ENCODE measurements around the gene ATAD3B.
"Not testable (repeated sequence)": the region's sequence is repeated elsewhere in the genome, so short reads cannot be mapped to it uniquely, and the experiment has no call there.

The ATAD3B gene

GRCh38 chr1:1434131-1434823 is 37.3 kb upstream of the ATAD3B start:
- no peak for DNase-seq

GRCh38 chr1:1434824-1435105 is 36.8 kb upstream of the ATAD3B start:
- DNase-seq = no peak

GRCh38 chr1:1435106-1435903 is 36.3 kb upstream of the ATAD3B start, which contains the start of gene VWA1:
TSS of gene VWA1 (plus strand) at chr1:1435690. CDS start at chr1:1435749, 59 bp downstream.
- peak; percentile 79 for DNase-seq

DNA sequence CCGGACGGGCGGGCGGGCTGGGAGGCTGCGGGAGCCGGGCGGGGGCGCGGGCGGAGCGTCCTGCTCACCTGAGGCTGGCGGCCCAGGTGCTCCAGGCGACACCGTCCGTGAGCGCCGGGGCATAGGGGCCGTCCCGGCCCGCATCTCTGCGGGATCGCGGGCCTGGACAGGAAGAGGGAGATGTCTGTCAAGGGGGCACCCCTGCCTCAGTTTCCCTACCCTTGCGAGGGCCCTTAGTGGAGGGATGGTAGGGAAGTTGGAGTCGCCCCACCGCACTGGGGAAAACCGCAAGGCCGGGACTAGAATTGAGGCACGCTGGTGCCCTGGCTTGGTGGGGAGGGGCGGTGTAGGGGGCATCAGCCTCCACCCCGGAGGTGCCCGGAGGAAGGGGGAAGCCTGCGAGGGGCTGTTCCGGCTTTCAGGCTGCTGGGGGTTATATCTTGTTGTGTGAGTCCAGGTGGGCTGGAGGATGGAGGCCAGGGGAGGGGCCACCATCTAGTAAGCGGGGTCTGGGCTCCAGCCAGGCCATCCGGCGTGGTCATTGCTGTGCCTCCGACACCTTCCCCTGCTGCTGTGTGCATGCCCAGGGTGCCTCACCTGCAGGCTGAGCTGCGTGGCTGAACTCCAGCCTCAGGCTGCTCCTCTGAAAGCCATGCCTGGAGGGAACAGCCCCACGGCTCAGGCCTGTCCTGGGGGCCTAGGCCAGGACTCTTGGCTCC is 35.5 kb upstream of the ATAD3B start:
- no peak for DNase-seq

DNA sequence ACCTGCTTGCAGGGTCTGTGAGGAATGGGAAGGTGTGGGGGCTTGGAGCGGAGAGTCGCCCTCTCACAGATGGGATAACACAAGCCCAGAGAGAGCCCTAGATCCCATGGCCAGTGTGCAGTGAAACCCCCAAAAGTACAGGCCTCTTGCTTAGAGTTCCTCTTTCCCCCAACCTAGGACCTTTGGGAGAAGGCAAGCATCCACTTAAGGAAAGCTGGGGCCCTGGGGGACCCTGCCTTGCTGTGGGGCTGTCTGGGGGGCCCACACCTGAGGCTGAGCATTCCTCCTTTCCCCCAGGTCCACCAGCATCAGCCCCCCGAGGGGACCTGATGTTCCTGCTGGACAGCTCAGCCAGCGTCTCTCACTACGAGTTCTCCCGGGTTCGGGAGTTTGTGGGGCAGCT is 34.9 kb upstream of the ATAD3B start:
- no peak for DNase-seq

DNA sequence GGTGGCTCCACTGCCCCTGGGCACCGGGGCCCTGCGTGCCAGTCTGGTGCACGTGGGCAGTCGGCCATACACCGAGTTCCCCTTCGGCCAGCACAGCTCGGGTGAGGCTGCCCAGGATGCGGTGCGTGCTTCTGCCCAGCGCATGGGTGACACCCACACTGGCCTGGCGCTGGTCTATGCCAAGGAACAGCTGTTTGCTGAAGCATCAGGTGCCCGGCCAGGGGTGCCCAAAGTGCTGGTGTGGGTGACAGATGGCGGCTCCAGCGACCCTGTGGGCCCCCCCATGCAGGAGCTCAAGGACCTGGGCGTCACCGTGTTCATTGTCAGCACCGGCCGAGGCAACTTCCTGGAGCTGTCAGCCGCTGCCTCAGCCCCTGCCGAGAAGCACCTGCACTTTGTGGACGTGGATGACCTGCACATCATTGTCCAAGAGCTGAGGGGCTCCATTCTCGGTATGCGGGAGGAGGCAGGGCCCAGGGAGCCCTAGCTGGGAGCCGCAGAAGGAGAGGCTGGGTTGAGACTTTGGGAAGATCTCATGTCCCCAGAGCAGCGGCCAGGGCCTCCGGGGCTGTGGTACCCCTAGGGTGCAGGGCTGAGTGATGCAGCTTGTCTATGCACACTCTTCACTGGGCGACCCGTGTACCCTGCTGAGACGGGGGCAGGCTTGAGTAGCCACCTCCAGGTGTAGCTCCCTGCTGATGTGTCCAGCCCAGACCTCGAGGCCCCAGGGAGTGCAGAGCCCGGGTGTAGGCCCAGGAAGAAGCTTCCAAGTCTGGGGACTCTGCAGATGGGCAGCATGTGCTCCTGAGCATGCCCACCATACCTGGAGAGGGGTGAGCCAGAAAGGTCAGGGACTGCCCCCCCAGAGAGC is 34.3 kb upstream of the ATAD3B start:
- DNase-seq = no peak

DNA sequence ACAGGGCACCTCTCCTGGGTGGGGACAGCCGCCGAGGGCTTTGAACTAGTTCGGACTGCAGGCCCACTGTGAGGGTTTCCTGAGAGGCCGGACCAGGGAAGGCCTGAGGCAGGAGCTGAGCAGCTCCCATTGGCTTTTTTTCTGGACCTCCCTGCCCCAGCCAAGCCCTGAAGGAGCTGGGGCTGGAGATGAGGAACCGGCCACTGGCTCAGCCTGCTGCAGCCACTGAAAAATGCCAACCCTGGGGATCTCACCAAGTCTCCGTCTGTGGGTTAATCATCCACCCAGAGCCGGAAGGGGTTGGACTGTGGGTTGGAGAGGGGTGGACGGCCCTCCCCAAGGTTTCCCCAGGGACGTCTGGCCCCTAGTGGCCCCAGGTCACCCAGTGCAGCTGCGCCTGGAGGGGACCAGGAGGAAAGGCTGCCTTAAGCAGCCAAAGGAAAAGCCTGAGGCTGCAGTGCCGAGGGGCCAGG is 33.6 kb upstream of the ATAD3B start:
- no peak for DNase-seq

GRCh38 chr1:1438531-1439381 is 32.8 kb upstream of the ATAD3B start:
- no peak for DNase-seq

- no peak for DNase-seq
Measured at GRCh38 chr1:1439546-1440261, 31.9 kb upstream of the ATAD3B start.

DNA sequence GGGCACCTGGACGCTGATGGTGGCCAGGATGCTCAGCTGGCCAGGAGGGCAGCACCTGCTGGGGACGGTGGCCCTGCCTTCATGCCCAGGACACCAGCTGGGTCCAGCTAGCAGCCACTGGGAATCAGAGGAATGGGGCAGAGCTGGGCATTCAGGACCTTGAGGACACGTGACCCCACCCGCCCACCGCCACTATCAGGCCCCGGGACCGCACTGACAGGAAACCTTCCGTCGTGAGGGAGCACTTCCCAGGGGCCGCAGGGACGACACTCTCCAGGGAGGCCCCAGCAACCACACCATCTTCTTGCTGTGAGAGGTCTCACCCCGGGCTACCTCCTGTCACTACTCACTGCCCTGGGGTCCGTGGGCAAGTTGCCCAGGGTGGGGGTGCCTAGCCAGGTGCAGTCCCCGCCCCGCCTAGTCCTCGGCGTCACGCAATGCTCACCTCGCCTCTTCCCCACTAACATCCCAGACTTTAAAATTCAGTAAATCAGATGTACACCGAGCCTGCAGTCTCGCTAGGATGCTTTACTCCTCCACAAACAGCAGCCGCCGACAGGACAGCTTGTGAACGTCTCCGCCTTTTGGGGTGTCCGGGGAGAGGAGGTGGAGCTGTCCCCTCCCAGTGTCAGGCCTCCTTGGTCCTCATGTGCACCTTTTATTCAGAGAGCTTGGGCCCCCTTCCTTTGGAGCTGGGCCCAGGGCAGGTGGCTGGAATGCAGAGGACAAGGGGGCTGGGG is 31.1 kb upstream of the ATAD3B start:
- DNase-seq = no peak

- DNase-seq = peak; percentile 62
Measured at GRCh38 chr1:1441002-1441888, 30.3 kb upstream of the ATAD3B start.

DNA sequence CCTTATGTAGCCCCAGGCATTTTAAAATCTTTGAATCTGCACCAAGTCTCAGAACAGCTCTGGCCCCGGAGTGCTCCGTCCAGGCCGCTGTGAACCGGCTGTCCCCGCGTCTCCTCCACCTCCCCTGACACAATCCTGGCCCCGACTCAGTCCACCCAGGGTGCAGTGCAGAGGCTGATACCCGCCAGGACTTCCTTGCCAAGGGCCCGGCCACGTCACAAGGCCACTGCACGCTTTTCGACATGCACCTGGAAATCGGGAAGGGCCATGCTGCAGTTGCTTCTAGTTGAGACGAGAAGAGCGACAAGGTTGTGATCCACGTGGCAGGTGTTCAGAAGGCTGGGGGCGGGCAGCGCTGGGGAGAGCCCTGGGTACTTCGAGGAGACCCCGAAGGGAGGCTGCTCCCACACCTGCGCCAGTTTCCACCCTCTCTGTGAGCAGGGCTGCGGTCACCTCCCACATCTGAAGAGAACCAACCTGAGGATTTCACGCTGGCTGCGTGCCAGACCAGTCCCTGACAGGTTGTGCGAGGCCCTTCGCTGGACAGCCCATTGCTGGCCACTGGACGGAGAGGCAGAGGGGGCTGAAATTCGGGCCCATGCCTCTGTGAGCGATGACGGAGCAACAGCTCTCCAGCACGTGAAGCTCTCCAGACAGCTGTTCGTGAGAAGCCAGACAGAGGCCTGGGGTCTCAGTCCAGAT is 29.3 kb upstream of the ATAD3B start:
- no peak for DNase-seq

DNA sequence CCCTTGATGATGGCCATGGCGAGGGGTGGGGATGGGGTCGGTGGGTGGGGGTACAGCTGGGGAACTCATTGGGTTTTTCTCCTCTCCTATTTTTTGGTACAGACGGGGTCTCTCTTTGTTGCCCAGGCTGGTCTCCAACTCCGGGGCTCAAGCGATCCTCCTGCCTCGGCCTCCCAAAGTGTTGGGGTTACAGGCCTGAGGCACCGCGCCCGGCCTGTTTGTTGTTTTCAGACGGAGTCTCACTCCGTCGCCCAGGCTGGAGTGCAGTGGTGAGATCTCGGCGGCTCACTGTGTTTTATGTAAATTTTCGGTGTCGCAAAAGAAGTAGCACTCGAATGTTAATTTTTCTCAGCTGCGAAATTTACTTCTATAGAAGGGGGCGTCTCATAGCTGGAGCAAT is 24.9 kb upstream of the ATAD3B start:
- DNase-seq = not testable (repeated sequence)

GRCh38 chr1:1449099-1449739 is 22.3 kb upstream of the ATAD3B start, which contains the start of gene ATAD3C:
TSS of gene ATAD3C (plus strand) at chr1:1449689. CDS start at chr1:1450684, 995 bp downstream.
- DNase-seq = no peak

GRCh38 chr1:1450616-1451015 is 20.9 kb upstream of the ATAD3B start:
- not testable (repeated sequence) for DNase-seq

DNA sequence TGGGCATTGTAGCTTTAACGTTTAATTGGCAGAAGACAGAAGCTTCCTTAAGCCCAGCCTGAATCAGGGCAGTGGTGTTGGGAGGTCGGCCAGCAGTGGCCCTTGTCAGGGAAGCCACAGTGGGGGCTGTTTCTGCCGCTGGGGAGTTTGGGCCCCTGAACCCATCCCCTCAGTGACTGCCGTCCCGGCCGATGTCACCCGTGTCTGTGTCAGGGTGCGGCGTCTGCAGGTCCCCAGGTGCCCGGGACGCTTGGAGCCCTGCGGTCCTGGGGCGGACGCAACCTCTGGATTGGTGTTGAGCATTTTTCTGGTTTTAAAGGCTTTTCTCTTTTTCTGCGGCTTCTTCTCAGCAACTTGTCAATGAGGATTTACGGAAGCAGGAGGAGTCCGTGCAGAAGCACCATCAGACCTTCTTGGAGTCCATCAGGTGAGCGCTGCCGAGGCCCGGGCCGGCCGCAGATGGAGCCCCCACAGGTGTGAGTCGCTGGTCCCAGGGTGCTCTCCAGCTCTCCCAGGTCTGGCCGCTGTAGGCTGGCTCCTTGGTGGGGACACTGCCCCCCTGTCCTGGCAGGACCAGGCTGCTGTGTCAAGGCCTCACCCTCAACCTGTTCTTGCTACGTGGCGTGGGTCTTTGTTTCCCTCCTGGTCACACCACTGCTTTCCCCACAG is 19.7 kb upstream of the ATAD3B start:
- DNase-seq = no peak

DNA sequence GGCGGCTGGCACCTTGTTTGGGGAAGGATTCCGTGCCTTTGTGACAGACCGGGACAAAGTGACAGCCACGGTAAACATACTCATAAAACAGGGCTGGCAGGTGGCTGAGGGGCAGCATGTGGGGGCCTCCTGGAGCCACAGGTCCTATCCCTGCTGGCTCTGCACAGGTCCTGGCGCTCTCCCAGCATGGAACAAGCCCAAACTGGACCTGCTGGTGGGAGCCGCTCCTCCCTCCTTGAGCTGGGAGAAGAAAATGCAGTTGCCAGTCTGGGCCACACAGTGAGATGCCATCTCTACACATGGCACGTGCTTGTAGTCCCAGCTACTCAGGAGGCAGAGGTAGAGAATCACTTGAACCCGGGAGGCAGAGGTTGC is 19.2 kb upstream of the ATAD3B start:
- DNase-seq = not testable (repeated sequence)

All from activated CD4-positive, alpha-beta T cell treated with anti-CD3 and anti-CD28 coated beads, Interleukin-10, Interleukin-2, amounts not matched to agents 100 ng/mL and 50 ng/mL, durations not matched to agents 16 hours and 8 hours (primary cell).